GM12878 (cell line): ENCODE data around the gene PPP1CA. TPM values are rescaled to one million over a fixed set of nuclear protein-coding genes. Genes with fewer than 3 reads are reported as not detected.
A peak's percentile ranks its signal among the peaks of the same experiment; 100 is the strongest.

Experiments
- ATAC-seq: fragments of 200-7000 bp; cut with Tn5 transposase; 3 replicates; pipeline ENCODE4 v1.9.1; 2020; ENCODE audit warnings: mild to moderate bottlenecking, moderate library complexity
- BruUV-seq: library from RNA; stranded (reverse); fragments of 400-500 nt; replicated peaks from 2 replicates; lab custom pipeline; 2021; lab: Mats Ljungman, UMichigan
- CTCF ChIA-PET: fragments of 300-600 bp; sonication (Branson Sonifier 250); formaldehyde crosslinking; extraction: SDS; loops from one replicate; lab custom pipeline; 2021; ENCODE audit warnings: inconsistent platforms; lab: Yijun Ruan, JAX
- POLR2A ChIA-PET: fragments of 350-600 bp; formaldehyde crosslinking; extraction: SDS; loops from one replicate; lab custom pipeline; 2021; ENCODE audit warnings: inconsistent platforms; lab: Charles Lee
- RAD21 ChIA-PET: fragments of 300-600 bp; sonication (Branson Sonifier 250); formaldehyde crosslinking; loops from one replicate; lab custom pipeline; 2023; ENCODE audit warnings: antibody characterized with exemption; ENCODE audit not compliant: unreplicated experiment; lab: Charles Lee
- SMC1A ChIA-PET: fragments of 300-600 bp; sonication (Branson Sonifier 250); formaldehyde crosslinking; loops from one replicate; lab custom pipeline; 2023; ENCODE audit not compliant: unreplicated experiment, uncharacterized antibody; lab: Charles Lee
- DNase-seq: peaks from one replicate; pipeline ENCODE4 v3.0.0-alpha.2; 2011; ENCODE audit warnings: low read depth, low spot score
- FAIRE-seq: peaks from 3 replicates; lab custom pipeline; 2011; peaks lifted over from hg19 to GRCh38; lab: Jason Lieb, UNC
- H2AFZ ChIP-seq: 2 replicates; pipeline ENCODE4 v1.6.0; 2011; ENCODE audit warnings: low read depth, low read length, control low read depth; ENCODE audit not compliant: control insufficient read depth
- H3K27ac ChIP-seq: 2 replicates; pipeline ENCODE4 v1.5.1; 2011; ENCODE audit warnings: control low read depth; ENCODE audit not compliant: control insufficient read depth, insufficient read depth
- H3K27me3 ChIP-seq, 2 experiments: replicated peaks in 1 of 2; 2 replicates each; pipeline versions ENCODE4 v1.6.0 to v1.6.1; 2011; ENCODE audit warnings: low read length in 1 of 2; ENCODE audit not compliant: control insufficient read depth in 2 of 2, insufficient read depth in 2 of 2
- H3K36me3 ChIP-seq, 2 experiments: 2 replicates each; pipeline ENCODE4 v1.5.1; 2011; ENCODE audit warnings: low read length in 1 of 2; ENCODE audit not compliant: control insufficient read depth in 2 of 2, insufficient read depth in 2 of 2
- H3K4me1 ChIP-seq: 2 replicates; pipeline ENCODE4 v1.6.1; 2011; ENCODE audit warnings: mild to moderate bottlenecking, low read length, moderate library complexity, mixed read lengths; ENCODE audit not compliant: control insufficient read depth, insufficient read depth
- H3K4me2 ChIP-seq: 2 replicates; pipeline ENCODE4 v1.6.0; 2011; ENCODE audit warnings: control low read depth; ENCODE audit not compliant: control insufficient read depth, insufficient read depth
- H3K4me3 ChIP-seq: fragments of 200-600 bp; sonication (generic); 2 replicates; pipeline ENCODE4 v1.5.1; 2016
- H3K79me2 ChIP-seq: 2 replicates; pipeline ENCODE4 v1.6.0; 2011; ENCODE audit warnings: low read length; ENCODE audit not compliant: control insufficient read depth, insufficient read depth
- H3K9ac ChIP-seq: 2 replicates; pipeline ENCODE4 v1.8.0; 2011; ENCODE audit warnings: low read length, control low read depth, mixed read lengths; ENCODE audit not compliant: control insufficient read depth, insufficient read depth
- H3K9me3 ChIP-seq: replicated peaks from 3 replicates; pipeline ENCODE4 v1.5.1; 2011; ENCODE audit warnings: mild to moderate bottlenecking, low read length; ENCODE audit not compliant: control insufficient read depth, insufficient read depth
- H4K20me1 ChIP-seq: 2 replicates; pipeline ENCODE4 v1.6.0; 2011; ENCODE audit not compliant: control insufficient read depth, insufficient read depth
- IKZF2 ChIP-seq, 2 experiments: fragments of 450-650 bp; IDR thresholded peaks; 2 replicates each; pipeline ENCODE4 v1.6.1; 2017; ENCODE audit warnings: mild to moderate bottlenecking in 2 of 2, moderate library complexity in 2 of 2
- MEF2B ChIP-seq: fragments of 450-650 bp; IDR thresholded peaks from 2 replicates; pipeline ENCODE4 v1.6.1; 2018; ENCODE audit warnings: mild to moderate bottlenecking, moderate library complexity; ENCODE audit not compliant: partially characterized antibody, poor library complexity, severe bottlenecking
- NBN ChIP-seq: fragments of 450-650 bp; IDR thresholded peaks from 2 replicates; pipeline ENCODE4 v1.6.1; 2016
- POLR2AphosphoS5 ChIP-seq: IDR thresholded peaks from 2 replicates; pipeline ENCODE4 v1.6.1; 2011; ENCODE audit warnings: mild to moderate bottlenecking, low read length, inconsistent platforms
- RB1 ChIP-seq: fragments of 450-650 bp; formaldehyde crosslinking; IDR thresholded peaks from 2 replicates; pipeline ENCODE4 v1.6.1; 2017; ENCODE audit warnings: mild to moderate bottlenecking, borderline replicate concordance
- RELB ChIP-seq: fragments of 450-650 bp; IDR thresholded peaks from 2 replicates; pipeline ENCODE4 v1.6.1; 2017; ENCODE audit warnings: low read depth, mild to moderate bottlenecking, moderate library complexity
- SRF ChIP-seq, 2 experiments: IDR thresholded peaks; 2 replicates each; pipeline ENCODE4 v1.6.1; 2011; ENCODE audit warnings: low read depth in 2 of 2, low read length in 2 of 2, mild to moderate bottlenecking in 1 of 2, moderate library complexity in 1 of 2
- ZNF24 ChIP-seq: fragments of 450-650 bp; IDR thresholded peaks from 2 replicates; pipeline ENCODE4 v1.6.1; 2017; ENCODE audit warnings: antibody characterized with exemption, mild to moderate bottlenecking
- WGBS: methylation state at CpG from one replicate; pipeline ENCODE4 v1.1.6; 2016; ENCODE audit warnings: low lambda C conversion rate; ENCODE audit not compliant: insufficient replicate concordance, insufficient coverage; ENCODE audit errors: missing lambda C conversion rate; 5-methylcytosine and 5-hydroxymethylcytosine counted together
- in situ Hi-C: fragments of 300-500 bp; cut with MboI; formaldehyde crosslinking; loops from 9 replicates; pipeline ENCODE4 v1.14.3; 2018; ENCODE audit warnings: mixed read lengths
- intact Hi-C: fragments of 100-400 bp; cut with micrococcal nuclease; formaldehyde crosslinking; loops from one replicate; pipeline ENCODE4 v1.14.2; 2022; ENCODE audit not compliant: unreplicated experiment
- polyA plus RNA-seq, 11 experiments: library from polyadenylated mRNA; depleted of rRNA in 4 of 11; unstranded in 6 of 11; stranded (reverse) in 5 of 11; fragments of >200 nt; fragmentation: Nextera tagmentation in 4 of 11; fragmentation: Illumina TruSeq in 1 of 11; extraction: Ambion mirVana in 4 of 11; extraction: Trizol in 1 of 11; gene quantifications; 1 replicate in 1 of 11; 2 replicates in 10 of 11; pipeline versions ENCODE4 v1.2.1 to v1.2.3, GENCODE V29; 2011 to 2016; ENCODE audit warnings: inconsistent platforms in 2 of 11, missing spikeins in 2 of 11, low read depth in 1 of 11
- total RNA-seq, 4 experiments: library from RNA; depleted of rRNA in 3 of 4; stranded (reverse); fragments of >200 nt in 3 of 4; fragmentation: Illumina TruSeq in 1 of 4; extraction: Trizol in 1 of 4; gene quantifications; 2 replicates each; pipeline versions ENCODE4 v1.2.1 to v1.2.3, GENCODE V29; 2013 to 2021

The PPP1CA gene
- total and polyA plus RNA-seq, 10 of the 15 experiments (the other 5 are each of a cell fraction or from before 2014, with no cell fraction given) = 26.4 to 458 (median 240) TPM

GRCh38 chr11:67400942-67401494 lies 640 bp downstream of the PPP1CA start:
- Histone ChIP-seq H3K4me3 (peak overlapping the region; percentile 80), H3K27ac (peak overlapping the region; percentile 94), H3K4me1 (peaks cover 45% of the 10 kb centered on the region), H3K9me3 (no peaks in the 10 kb centered on the region; the same call in 2 of the 3 replicates), H2AFZ (peak overlapping the region; percentile 78), H3K4me2 (peak overlapping the region; percentile 98), H4K20me1 (no peaks in the 10 kb centered on the region; the same call in 1 of the 2 replicates), H3K9ac (peak overlapping the region; percentile 95), H3K27me3 (no peaks in the 10 kb centered on the region), H3K36me3 (peaks cover 21 to 24% of the 10 kb centered on the region in 2 experiments), H3K79me2 (peaks cover 60% of the 10 kb centered on the region)
- FAIRE-seq = no peak
- in situ Hi-C loops = no loop called here
- BruUV-seq = no TSS peak
- peak; percentile 21 for ATAC-seq
- ChIA-PET CTCF (interaction anchor here (0.8 to 5.0 kb wide), 28 partner anchors 10 to 187 kb away, joined by 3 to 53 read pairs (median 6); partner anchors contain the start of genes AIP, CDK2AP2, GSTP1 and PITPNM1), RAD21 (interaction anchor here (0.6 to 6.4 kb wide), 35 partner anchors 9 to 1089 kb away, joined by 3 to 112 read pairs (median 4); partner anchors contain the start of genes AIP, CORO1B, PITPNM1 and POLD4), SMC1A (interaction anchor here (0.6 to 5.7 kb wide), 19 partner anchors 9 to 106 kb away, joined by 3 to 46 read pairs (median 4); partner anchors contain the start of genes AIP, PTPRCAP, RAD9A and RPS6KB2), POLR2A (interaction anchor here (0.8 to 7.3 kb wide), 24 partner anchors 9 to 161 kb away, joined by 3 to 112 read pairs (median 10); partner anchors contain the start of genes AIP, CLCF1, PITPNM1 and POLD4)
- under 1% methylated on average over 27 of the region's 27 CpGs for WGBS
- peak in 1 of 2 experiments; percentile 26; a peak in 1 of 4 replicates for TF ChIP-seq IKZF2 (IDR thresholded peaks at IDR 0.05)
- TF ChIP-seq POLR2AphosphoS5 = no peak; the same call in 1 of the 2 replicates
- no peak for TF ChIP-seq SRF (IDR thresholded peaks at IDR 0.05; ENCODE audit: low read depth in 2 of 2, low read length in 2 of 2)
- TF ChIP-seq ZNF24 = no peak
- TF ChIP-seq MEF2B = peak; percentile 72
- TF ChIP-seq NBN = no peak
- peak; percentile 26; the same call in 1 of the 2 replicates for TF ChIP-seq RELB
- TF ChIP-seq RB1 = no peak
- intact Hi-C loops = loop anchor here (1.0 to 5.0 kb wide), 3 partner anchors 36 to 105 kb away; partner anchors contain the start of genes PTPRCAP and TMEM134
- DNase-seq = no peak
